Measurements from ENCODE around the gene SLBP.

GRCh38 chr4:1674682-1675081, 37.4 kb downstream of the SLBP start:
- TF ChIP-seq CSDC2 (CRISPR knock-in tag; IDR thresholded peaks at IDR 0.05) (no peak), ZFP3 (CRISPR knock-in tag; IDR thresholded peaks at IDR 0.05) (no peak), GLIS3 (CRISPR knock-in tag; IDR thresholded peaks at IDR 0.05) (no peak), ARNTL (CRISPR knock-in tag; IDR thresholded peaks at IDR 0.05; ENCODE audit: borderline replicate concordance, low read depth) (no peak), SNAI2 (CRISPR knock-in tag; IDR thresholded peaks at IDR 0.05) (no peak), CREB5 (CRISPR knock-in tag; IDR thresholded peaks at IDR 0.05; ENCODE audit: low read depth) (no peak), OSR1 (CRISPR knock-in tag; IDR thresholded peaks at IDR 0.05) (no peak), ZC3H10 (CRISPR knock-in tag; IDR thresholded peaks at IDR 0.05) (no peak), ISL1 (CRISPR knock-in tag; IDR thresholded peaks at IDR 0.05) (no peak), PATZ1 (CRISPR knock-in tag; IDR thresholded peaks at IDR 0.05; ENCODE audit: borderline replicate concordance) (no peak), ZNF8 (CRISPR knock-in tag; IDR thresholded peaks at IDR 0.05) (no peak), ZFP30 (CRISPR knock-in tag; IDR thresholded peaks at IDR 0.05) (no peak), TCF4 (CRISPR knock-in tag; IDR thresholded peaks at IDR 0.05; ENCODE audit: borderline replicate concordance) (no peak)
- TF ChIP-seq, protein P1, sequence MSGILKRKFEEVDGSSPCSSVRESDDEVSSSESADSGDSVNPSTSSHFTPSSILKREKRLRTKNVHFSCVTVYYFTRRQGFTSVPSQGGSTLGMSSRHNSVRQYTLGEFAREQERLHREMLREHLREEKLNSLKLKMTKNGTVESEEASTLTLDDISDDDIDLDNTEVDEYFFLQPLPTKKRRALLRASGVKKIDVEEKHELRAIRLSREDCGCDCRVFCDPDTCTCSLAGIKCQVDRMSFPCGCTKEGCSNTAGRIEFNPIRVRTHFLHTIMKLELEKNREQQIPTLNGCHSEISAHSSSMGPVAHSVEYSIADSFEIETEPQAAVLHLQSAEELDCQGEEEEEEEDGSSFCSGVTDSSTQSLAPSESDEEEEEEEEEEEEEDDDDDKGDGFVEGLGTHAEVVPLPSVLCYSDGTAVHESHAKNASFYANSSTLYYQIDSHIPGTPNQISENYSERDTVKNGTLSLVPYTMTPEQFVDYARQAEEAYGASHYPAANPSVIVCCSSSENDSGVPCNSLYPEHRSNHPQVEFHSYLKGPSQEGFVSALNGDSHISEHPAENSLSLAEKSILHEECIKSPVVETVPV (CRISPR knock-in tag; IDR thresholded peaks at IDR 0.05), result no peak
